GM12874 (cell line): ENCODE data around the gene PAPSS1.

Experiments used
- TF ChIP-seq, protein P1 (sequence below): IDR thresholded peaks from 2 replicates; pipeline ENCODE4 v1.5.1; 2011; ENCODE audit warnings: low read depth, mild to moderate bottlenecking, control low read depth, low read length, moderate library complexity; ENCODE audit not compliant: insufficient read depth

Gene PAPSS1

DNA sequence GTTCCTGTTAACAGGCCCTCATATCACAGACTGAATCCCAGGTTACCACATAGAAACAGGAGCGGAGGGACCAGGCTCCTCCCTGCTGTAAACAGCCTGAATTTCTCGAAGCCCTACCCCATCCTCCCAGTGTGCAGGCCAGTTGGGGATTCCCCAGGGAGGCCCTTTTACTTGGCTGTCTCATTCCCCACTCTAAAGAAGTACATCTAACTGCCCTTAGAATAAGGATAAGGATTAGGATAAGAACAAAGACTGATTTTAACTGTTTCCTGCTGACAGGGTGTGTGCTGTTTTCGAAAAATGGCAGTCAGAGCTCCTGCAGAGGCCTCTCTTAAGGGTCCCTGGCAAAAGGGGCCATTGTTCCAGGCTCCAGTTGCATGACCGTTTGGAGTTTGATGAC lies 133.7 kb downstream of the PAPSS1 start:
- TF ChIP-seq, protein P1, sequence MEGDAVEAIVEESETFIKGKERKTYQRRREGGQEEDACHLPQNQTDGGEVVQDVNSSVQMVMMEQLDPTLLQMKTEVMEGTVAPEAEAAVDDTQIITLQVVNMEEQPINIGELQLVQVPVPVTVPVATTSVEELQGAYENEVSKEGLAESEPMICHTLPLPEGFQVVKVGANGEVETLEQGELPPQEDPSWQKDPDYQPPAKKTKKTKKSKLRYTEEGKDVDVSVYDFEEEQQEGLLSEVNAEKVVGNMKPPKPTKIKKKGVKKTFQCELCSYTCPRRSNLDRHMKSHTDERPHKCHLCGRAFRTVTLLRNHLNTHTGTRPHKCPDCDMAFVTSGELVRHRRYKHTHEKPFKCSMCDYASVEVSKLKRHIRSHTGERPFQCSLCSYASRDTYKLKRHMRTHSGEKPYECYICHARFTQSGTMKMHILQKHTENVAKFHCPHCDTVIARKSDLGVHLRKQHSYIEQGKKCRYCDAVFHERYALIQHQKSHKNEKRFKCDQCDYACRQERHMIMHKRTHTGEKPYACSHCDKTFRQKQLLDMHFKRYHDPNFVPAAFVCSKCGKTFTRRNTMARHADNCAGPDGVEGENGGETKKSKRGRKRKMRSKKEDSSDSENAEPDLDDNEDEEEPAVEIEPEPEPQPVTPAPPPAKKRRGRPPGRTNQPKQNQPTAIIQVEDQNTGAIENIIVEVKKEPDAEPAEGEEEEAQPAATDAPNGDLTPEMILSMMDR: no peak

DNA sequence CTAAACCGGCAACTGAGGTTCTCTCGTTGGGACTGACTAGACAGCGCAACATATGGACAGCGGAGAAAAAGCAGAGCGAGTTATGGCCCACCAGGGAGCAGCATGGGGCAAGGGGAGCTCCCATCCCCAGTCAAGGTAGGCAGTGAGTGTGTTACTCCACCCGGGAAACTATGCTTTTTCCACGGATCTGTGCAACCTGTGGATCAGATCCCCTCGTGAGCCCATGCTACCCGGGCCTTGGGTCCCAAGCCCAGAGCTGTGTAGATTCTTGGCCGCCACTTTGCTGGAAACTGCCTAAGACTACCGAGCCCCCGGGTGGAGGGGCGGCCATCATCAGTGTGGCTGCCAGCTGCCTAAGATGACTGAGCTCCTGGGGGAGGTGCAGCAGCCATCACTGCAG lies 140.9 kb downstream of the PAPSS1 start:
- TF ChIP-seq, protein P1: no peak

DNA sequence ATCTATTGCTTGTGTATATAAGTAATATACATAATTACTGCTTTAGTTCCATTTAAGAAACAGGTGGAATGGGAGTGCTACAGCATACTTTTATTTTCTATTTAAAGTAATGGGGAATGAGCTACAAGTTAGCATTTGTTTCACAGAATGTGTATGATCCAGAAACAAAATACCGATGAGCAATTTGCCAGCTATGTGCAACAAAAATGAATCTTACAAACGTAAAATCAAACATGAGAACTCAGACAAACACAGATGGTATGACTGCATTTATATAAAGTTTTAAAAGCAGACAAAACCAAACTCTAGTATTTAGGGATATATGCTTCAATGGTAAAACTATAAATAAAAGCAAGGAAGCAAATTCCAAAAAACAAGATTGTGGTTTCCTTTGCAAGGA lies 141.7 kb downstream of the PAPSS1 start:
- TF ChIP-seq, protein P1: no peak

DNA sequence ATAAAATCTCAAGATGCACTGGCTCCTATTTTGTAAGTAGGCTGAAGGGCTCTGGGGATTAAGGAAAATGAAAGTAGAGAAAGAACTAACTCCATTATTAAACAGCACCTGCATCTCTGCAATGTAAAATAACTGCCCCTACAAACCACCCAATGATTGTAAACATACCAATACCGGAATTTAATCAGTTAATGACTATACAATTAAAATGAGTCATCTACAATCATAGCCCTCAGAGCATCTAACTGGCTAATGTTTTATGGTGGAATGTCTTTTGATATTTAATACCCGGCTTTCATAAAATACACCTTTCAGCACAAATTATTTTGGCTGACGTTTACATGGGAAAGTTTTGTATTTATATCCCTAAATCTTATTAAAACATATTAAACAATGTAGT lies 142.3 kb downstream of the PAPSS1 start:
- TF ChIP-seq, protein P1: no peak

DNA sequence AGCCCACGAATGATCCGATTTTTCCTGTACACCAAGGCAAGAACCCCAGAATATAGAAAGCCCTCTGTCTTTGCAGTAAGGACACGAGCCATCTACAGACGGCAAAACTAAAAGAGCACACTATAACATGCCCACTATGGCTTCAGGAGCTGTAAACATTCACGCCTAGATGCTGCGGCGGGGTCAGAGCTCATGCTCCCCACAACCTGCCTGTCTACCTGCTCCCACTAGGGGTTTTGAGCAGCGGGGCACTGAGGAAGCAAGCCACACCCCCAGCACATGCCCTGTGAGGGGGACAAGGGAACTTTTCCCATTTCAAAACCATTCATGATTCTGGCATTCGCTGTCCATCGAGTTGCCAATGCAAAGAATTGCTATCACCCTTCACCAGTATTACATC lies 144.8 kb downstream of the PAPSS1 start:
- TF ChIP-seq, protein P1: no peak

GRCh38 chr4:107572281-107572680 lies 147.8 kb downstream of the PAPSS1 start:
- TF ChIP-seq, protein P1: no peak

DNA sequence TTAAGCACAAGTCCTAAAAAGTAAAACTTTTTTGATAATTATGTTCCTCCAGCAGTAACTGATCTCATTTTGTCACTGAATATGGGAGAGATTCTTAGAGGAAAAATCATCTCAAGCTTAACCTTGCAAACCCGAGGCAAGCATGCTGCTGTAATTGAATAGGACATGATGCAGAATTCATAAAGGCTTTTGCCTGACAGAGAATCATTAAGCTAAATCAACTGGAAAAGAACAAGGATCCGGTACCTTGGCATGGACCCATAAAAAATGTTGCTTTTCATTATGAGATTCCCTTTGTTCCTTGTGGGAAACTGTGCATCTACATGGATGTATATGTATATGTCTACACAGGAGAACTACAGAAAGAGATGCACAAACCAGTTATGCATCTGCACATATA lies 149.1 kb downstream of the PAPSS1 start:
- TF ChIP-seq, protein P1: no peak

DNA sequence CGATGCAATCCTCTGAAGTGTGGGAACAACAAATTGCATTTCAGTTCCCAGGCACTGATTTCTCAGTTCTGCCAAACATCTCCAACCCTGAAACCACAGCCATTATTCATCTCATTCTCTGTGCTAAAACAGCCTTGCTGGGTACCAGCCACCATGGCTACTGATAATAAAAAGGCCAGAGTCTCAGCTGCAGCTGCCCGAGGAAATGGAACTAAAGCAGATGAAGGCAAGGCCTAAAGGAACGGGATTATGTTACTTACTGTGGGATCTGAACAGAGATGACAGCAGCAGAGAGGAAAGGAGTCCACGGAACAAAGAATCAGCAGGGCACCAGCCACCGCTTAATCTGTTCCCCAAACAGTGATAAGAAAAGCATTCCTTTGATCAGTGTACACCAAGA lies 155.7 kb downstream of the PAPSS1 start:
- TF ChIP-seq, protein P1: no peak
